ENCODE results near the gene IGSF3. TPM values are rescaled to one million over a fixed set of nuclear protein-coding genes. Genes with fewer than 3 reads are reported as not detected.

Gene IGSF3
- total RNA-seq, 4 donors from 2014 or later, result 2.5 to 14.3 (median 8.5) TPM

DNA sequence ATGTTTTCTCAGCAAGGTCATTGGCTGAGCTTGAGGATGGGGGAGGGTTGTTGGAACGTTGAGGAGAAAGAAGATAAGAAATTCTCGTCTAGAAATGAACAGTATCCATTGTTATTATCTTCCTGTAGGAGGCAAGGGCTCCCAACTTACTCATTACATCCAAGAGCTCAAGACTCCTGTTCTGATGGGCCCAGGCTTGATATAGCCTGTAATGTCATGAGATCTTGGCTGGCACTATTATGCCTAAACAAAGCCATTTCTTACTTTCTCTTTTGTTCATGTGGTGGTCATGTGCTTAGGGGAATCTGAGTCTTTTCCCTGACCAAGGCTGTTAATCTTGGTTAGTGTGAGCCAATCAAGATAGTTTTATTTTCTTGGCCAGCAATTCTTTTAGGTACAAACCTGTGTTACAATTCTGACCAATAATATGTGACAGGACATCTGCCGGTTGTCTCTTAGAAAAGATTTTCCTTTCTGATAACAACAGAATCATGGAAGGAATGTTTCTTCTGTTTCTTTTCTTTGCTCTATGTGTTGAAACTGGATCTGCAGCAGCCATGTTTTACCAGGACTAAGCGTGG lies 15.2 kb upstream of the IGSF3 start:
- intact Hi-C loops (cut with DNase I), result no loop called here

DNA sequence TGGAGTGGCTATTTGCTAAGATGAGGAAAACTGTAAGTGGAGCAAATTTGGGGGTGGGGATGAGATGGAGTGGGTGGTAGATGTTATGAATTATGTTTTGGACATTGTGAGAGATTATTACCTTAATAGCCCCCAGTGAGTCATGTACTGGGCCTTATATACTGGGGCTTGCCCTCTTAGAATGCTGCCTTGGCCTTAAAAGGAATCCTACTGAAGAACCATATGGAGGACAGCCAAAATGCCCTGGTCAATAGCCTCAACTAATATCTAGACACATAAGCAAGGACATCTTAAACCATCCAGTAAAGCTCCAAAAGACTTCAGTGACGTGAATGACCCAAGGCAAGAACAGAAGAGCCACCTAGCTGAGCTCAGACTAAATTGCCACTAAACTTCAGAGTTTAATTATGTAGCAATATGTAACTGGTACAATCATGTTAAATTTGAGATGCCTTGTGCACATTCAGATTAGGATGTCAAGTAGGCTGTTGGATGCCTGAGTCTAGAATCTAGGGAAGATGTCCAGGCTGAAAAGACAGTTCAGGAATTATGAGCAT lies 13.9 kb upstream of the IGSF3 start:
- Histone ChIP-seq H3K27ac (replicated peaks in 1 of 4) (no peak overlapping the region), H3K9me3 (no peaks in the 10 kb centered on the region), H3K27me3 (peaks cover 0 to 4% (median 0%) of the 10 kb centered on the region in 4 donors), H3K4me1 (no peaks in the 10 kb centered on the region), H3K4me3 (no peak overlapping the region), H3K36me3 (no peaks in the 10 kb centered on the region)
- no peak for DNase-seq (ENCODE audit: extremely low spot score)
- intact Hi-C loops (cut with DNase I), result no loop called here
- WGBS, result 93% methylated on average over 1 of the region's 1 CpG
- TF ChIP-seq POLR2AphosphoS5 (IDR thresholded peaks at IDR 0.05), result no peak
- no peak for TF ChIP-seq EP300 (IDR thresholded peaks at IDR 0.05)
- TF ChIP-seq, protein P1, sequence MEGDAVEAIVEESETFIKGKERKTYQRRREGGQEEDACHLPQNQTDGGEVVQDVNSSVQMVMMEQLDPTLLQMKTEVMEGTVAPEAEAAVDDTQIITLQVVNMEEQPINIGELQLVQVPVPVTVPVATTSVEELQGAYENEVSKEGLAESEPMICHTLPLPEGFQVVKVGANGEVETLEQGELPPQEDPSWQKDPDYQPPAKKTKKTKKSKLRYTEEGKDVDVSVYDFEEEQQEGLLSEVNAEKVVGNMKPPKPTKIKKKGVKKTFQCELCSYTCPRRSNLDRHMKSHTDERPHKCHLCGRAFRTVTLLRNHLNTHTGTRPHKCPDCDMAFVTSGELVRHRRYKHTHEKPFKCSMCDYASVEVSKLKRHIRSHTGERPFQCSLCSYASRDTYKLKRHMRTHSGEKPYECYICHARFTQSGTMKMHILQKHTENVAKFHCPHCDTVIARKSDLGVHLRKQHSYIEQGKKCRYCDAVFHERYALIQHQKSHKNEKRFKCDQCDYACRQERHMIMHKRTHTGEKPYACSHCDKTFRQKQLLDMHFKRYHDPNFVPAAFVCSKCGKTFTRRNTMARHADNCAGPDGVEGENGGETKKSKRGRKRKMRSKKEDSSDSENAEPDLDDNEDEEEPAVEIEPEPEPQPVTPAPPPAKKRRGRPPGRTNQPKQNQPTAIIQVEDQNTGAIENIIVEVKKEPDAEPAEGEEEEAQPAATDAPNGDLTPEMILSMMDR (IDR thresholded peaks at IDR 0.05), result no peak
- no peak for TF ChIP-seq POLR2A (IDR thresholded peaks at IDR 0.05; ENCODE audit: low read depth)

More for the DNA sequence above, 15.2 kb upstream of the IGSF3 start:
- no peak for DNase-seq (ENCODE audit: extremely low spot score)
- Histone ChIP-seq H3K4me1 (no peaks in the 10 kb centered on the region), H3K27ac (replicated peaks in 1 of 4) (no peak overlapping the region), H3K4me3 (no peak overlapping the region), H3K27me3 (peaks cover 0 to 4% (median 0%) of the 10 kb centered on the region in 4 donors), H3K9me3 (no peaks in the 10 kb centered on the region), H3K36me3 (no peaks in the 10 kb centered on the region)
- TF ChIP-seq POLR2A (IDR thresholded peaks at IDR 0.05; ENCODE audit: low read depth), result no peak
- no peak for TF ChIP-seq POLR2AphosphoS5 (IDR thresholded peaks at IDR 0.05)
- no peak for TF ChIP-seq EP300 (IDR thresholded peaks at IDR 0.05)
- TF ChIP-seq, protein P1 (IDR thresholded peaks at IDR 0.05), result no peak
- 74% methylated on average over 4 of the region's 4 CpGs for WGBS

DNA sequence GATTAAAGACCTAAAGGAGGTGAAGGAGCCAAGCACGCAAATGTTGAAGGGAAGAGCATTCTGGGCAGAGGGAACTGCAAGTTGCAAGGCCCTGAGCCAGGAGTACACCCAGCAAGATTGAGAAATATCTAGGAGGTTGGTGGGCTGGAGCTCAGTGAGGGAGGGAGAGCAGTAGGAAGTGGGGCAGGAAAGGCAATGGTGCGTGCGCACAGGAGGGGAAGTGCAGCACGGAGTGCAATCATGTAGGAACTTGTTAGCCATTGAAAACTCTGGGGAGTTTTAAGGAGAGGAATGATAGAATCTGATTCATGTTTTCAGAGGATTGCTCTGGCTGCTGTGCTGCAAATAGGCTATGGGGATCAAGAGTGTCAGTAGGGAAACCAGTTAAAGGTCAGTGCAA lies 13.2 kb upstream of the IGSF3 start:
- DNase-seq (ENCODE audit: extremely low spot score), result no peak
- H3K4me3 ChIP-seq, result no peak overlapping the region
- intact Hi-C loops (cut with DNase I), result no loop called here
- TF ChIP-seq, protein P1 (IDR thresholded peaks at IDR 0.05), result no peak
- TF ChIP-seq EP300 (IDR thresholded peaks at IDR 0.05) (no peak), POLR2AphosphoS5 (IDR thresholded peaks at IDR 0.05) (no peak), POLR2A (IDR thresholded peaks at IDR 0.05; ENCODE audit: low read depth) (no peak)
- no peaks in the 10 kb centered on the region for H3K36me3 ChIP-seq
- no peaks in the 10 kb centered on the region for H3K9me3 ChIP-seq
- no peaks in the 10 kb centered on the region for H3K4me1 ChIP-seq
- H3K27me3 ChIP-seq, result peaks cover 0 to 4% (median 0%) of the 10 kb centered on the region in 4 donors
- H3K27ac ChIP-seq (replicated peaks in 1 of 4), result no peak overlapping the region
- WGBS, result 79% methylated on average over 4 of the region's 4 CpGs

DNA sequence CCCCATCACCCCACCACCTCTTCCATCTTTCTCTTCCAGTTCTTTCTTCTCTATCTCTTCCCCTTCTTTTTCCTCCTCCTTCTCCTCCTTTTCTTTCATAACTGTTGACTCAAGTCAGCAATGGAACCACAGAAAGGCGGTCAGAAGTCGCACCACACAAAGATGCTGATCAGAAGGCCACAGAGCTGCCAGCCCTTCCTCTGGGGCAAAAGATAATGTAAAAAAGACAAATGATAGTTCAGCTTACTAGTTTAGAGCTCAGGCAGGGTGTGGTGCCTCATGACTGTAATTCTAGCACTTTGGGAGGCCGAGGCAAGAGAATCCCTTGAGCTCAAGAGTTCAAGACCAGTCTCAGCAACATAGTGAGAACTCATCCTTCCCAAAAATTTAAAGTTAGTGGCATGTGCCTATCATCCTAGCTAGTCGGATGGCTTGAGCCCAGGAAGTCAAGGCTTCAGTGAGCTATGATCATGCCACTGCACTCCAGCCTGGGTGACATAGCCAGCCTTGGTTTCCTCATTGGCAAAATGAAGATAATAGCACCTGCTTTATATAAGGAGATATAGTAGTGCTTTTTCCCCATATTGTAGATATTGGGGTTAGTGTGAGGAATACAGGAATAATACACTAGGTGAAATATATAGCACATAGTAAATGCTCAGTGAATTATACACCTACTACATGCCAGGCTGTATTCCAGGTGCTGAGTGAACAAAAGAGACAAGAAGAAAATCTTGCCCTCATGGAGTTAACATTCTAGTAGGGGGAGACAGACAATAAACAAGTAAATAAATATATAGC lies 12.5 kb upstream of the IGSF3 start:
- no peak overlapping the region for H3K27ac ChIP-seq (replicated peaks in 1 of 4)
- no peak for DNase-seq (ENCODE audit: extremely low spot score)
- H3K27me3 ChIP-seq, result peaks cover 0 to 4% (median 0%) of the 10 kb centered on the region in 4 donors
- H3K4me1 ChIP-seq, result no peaks in the 10 kb centered on the region
- H3K9me3 ChIP-seq, result no peaks in the 10 kb centered on the region
- H3K36me3 ChIP-seq, result no peaks in the 10 kb centered on the region
- TF ChIP-seq EP300 (IDR thresholded peaks at IDR 0.05), result no peak
- TF ChIP-seq POLR2A (IDR thresholded peaks at IDR 0.05; ENCODE audit: low read depth), result no peak
- TF ChIP-seq POLR2AphosphoS5 (IDR thresholded peaks at IDR 0.05), result no peak
- TF ChIP-seq, protein P1 (IDR thresholded peaks at IDR 0.05), result no peak
- WGBS, result 91% methylated on average over 4 of the region's 4 CpGs
- intact Hi-C loops (cut with DNase I), result no loop called here
- no peak overlapping the region for H3K4me3 ChIP-seq
